KOPT-K1 (cell line): ENCODE measurements around the gene VAPA.
"Not testable (repeated sequence)": the region's sequence is repeated elsewhere in the genome, so short reads cannot be mapped to it uniquely, and the experiment has no call there.

Experiments used
- H3K27ac ChIP-seq: fragments of 200-600 bp; sonication (generic); 2 replicates; pipeline ENCODE4 v1.5.1; 2016; ENCODE audit warnings: antibody characterized with exemption, mild to moderate bottlenecking, low read depth, low read length; ENCODE audit not compliant: poor library complexity, severe bottlenecking
- H3K36me3 ChIP-seq: fragments of 200-600 bp; sonication (generic); 2 replicates; pipeline ENCODE4 v1.5.1; 2017; ENCODE audit warnings: antibody characterized with exemption, mild to moderate bottlenecking, low read length, moderate library complexity; ENCODE audit not compliant: insufficient read depth
- H3K9me3 ChIP-seq: fragments of 200-600 bp; sonication (generic); 2 replicates; pipeline ENCODE4 v1.5.1; 2017; ENCODE audit warnings: antibody characterized with exemption, low read length, mild to moderate bottlenecking; ENCODE audit not compliant: insufficient read depth, poor library complexity, severe bottlenecking

Gene VAPA

DNA sequence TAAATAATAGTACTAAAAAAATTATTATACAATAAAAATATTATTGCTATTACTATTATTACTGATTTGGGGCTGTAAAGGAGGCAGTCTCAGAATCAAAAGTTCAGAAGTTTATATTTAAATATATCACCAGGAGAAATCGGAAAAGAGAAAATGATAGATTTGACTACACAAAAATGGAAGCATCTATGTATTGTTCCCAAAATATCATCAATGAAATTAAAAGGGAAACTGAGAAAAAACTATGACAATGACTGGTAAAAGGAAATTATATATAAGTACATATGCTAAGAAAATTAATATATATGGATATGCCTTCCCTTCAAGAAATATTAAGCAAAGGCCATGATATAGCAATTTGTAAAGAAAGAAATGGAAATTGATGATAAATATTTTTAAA, 35.7 kb upstream of the VAPA start:
- Histone ChIP-seq H3K27ac (no peak overlapping the region), H3K36me3 (no peaks in the 10 kb centered on the region), H3K9me3 (no peaks in the 10 kb centered on the region)

GRCh38 chr18:9878783-9879242, 35.0 kb upstream of the VAPA start:
- no peaks in the 10 kb centered on the region for H3K9me3 ChIP-seq

DNA sequence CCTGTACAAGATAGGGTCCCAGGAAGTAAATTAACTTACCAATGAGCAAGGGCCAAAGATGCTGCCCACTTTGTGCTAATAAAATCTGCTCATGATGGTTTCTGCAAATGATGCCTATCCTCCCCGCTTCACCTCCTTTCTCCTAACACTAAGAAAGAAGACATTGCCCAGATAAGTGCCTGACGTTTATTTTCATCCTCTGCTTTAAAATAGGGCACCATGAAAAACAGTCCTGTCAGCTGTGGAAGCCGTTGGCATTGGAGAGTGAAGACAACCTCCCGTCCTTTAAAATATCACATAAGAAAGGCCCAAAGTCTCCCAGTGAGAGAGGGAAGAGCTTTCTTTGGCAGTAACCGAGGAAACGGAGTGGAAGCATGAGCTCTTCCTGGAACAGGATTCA, 29.7 kb upstream of the VAPA start:
- Histone ChIP-seq H3K9me3 (no peaks in the 10 kb centered on the region), H3K36me3 (no peaks in the 10 kb centered on the region), H3K27ac (no peak overlapping the region)

More at GRCh38 chr18:9878783-9879242, 35.0 kb upstream of the VAPA start:
- no peak overlapping the region for H3K27ac ChIP-seq
- H3K36me3 ChIP-seq: no peaks in the 10 kb centered on the region

DNA sequence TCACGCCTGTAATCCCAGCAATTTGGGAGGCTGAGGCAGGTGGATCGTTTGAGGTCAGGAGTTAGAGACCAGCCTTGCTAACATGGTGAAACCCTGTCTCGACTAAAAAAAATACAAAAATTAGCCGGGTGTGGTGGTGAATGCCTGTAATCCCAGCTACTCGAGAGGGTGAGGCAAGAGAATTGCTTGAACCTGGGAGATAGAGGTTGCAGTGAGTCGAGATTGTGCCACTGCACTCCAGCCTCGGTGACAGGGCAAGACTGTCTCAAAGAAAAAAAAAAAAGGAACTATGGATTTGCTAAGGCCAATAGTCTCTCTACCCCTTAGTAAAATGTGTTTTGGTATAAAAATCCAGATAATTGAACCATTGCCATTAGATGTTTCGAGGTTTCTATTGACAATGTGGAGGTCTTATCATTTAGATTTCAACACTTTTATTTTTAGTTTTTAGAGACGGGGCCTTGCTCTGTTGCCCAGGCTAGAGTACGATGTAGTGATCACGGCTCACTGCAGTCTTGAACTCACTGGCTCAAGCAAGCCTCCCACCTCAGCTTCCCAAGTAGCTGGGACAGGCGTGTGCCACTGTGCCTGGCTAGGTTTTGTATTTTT, 29.2 kb upstream of the VAPA start:
- Histone ChIP-seq H3K36me3 (no peaks in the 10 kb centered on the region), H3K27ac (no peak overlapping the region)

GRCh38 chr18:9885170-9886004, 28.4 kb upstream of the VAPA start, which contains the start of gene TXNDC2:
TXNDC2 (plus strand) TSS chr18:9885973; CDS start chr18:9886681, 708 bp downstream.
- Histone ChIP-seq H3K9me3 (no peaks in the 10 kb centered on the region), H3K36me3 (no peaks in the 10 kb centered on the region), H3K27ac (no peak within 1 kb of the TSS)

More for the DNA sequence above, 29.2 kb upstream of the VAPA start:
- H3K9me3 ChIP-seq: no peaks in the 10 kb centered on the region

GRCh38 chr18:9886005-9886348, 27.8 kb upstream of the VAPA start:
- Histone ChIP-seq H3K36me3 (no peaks in the 10 kb centered on the region), H3K27ac (no peak overlapping the region), H3K9me3 (no peaks in the 10 kb centered on the region)

DNA sequence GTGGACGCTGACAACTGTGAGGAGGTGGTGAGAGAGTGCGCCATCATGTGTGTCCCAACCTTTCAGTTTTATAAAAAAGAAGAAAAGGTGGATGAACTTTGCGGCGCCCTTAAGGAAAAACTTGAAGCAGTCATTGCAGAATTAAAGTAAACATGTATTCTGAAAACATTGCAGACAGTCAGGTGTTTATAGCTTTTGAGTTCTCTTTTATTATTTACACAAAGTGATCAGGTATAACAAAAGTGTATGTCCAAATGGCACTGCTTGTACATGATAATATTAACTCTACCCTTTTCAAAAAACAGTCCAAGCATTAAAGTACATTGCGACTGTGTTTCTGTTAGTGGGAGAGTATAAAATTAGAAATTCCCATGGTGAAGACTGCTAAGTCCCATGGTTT, 25.8 kb upstream of the VAPA start:
- no peak overlapping the region for H3K27ac ChIP-seq
- no peaks in the 10 kb centered on the region for H3K9me3 ChIP-seq

DNA sequence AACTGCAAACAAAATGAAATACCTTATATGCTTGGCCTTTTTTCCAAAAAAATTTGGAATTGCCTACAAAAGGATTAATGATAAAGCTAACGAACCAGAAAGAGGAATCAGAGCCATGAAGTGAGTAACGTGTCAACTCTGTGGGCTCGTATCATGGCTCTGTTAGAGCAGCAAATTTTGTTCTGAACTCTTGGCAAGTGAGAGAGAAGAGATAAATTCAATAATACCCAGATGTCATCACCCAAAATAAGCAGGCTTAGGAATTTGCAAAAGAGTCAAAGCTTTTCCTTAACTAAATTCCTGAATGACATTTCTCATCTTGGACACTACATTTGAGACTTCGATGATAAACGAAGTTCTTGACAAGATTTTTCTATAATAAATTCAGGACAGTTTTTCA, 23.6 kb upstream of the VAPA start:
- Histone ChIP-seq H3K27ac (no peak overlapping the region), H3K9me3 (no peaks in the 10 kb centered on the region), H3K36me3 (no peaks in the 10 kb centered on the region)

More for the DNA sequence above, 25.8 kb upstream of the VAPA start:
- no peaks in the 10 kb centered on the region for H3K36me3 ChIP-seq

DNA sequence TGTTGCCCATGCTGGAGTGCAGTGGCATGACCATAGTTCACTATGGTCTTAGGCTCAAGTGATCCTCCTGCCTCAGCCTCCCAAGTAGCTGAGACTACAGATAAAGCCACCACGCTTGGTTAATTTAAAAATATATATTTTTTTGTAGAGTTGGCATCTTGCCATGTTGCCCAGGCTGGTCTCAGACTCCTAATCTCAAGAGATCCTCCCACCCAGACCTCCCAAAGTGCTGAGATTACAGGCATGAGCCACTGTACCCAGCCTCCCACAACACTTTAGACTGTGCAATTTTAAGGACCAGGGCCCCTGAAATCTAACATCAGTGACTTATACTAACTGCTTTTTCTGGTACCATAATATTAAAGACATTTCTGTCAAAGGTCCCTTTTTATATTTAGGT, 22.9 kb upstream of the VAPA start:
- Histone ChIP-seq H3K9me3 (no peaks in the 10 kb centered on the region), H3K27ac (no peak overlapping the region), H3K36me3 (no peaks in the 10 kb centered on the region)

DNA sequence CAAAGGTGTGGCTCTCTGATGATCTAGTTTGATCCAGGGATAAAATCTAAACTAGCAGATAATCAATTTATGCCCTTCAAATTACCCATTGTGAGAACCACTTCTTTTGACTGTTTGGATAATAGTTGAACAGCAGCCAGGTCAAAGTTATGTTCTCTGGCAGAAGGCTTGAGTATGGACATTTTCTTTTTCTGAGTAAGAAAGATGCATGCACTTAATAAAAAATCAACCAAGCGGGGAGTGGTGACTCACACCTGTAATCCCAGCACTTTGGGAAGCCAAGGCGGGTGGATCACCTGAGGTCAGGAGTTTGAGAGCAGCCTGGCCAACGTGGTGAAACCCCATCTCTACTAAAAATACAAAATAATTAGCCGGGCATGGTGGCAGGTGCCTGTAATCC, 22.3 kb upstream of the VAPA start:
- H3K9me3 ChIP-seq, H3K36me3 ChIP-seq, H3K27ac ChIP-seq: not testable (repeated sequence)

DNA sequence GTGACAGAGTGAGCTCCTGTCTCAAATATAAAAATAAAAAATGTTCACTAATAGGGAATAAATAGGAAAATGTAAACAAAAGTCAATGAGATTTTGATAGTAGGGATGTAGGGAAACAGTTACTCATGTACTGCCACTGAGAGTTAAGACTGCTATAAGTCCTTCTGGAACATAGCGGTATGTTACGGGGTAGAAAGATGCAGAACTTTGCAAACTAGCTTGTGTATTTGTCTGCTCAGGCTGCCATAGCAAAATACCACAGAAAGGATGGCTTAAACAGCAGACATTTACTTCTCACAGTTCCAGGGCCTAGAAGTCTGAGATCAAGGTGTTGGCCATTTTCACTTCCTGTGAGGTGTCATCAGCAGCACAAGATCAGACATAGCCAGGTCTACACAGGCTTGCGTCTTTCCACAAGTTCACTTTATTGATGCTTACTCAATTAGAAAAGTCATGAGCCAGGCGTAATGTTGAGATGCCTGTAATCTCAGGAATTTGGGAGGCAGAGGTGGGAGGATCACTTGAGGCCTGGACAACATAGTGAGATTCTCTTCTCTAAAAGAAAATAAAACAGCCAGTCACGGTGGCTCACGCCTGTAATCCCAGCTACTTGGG, 19.3 kb upstream of the VAPA start:
- Histone ChIP-seq H3K36me3 (no peaks in the 10 kb centered on the region), H3K27ac (no peak overlapping the region), H3K9me3 (no peaks in the 10 kb centered on the region)

GRCh38 chr18:9897129-9897528, 16.7 kb upstream of the VAPA start:
- H3K27ac ChIP-seq: no peak overlapping the region
- H3K36me3 ChIP-seq: no peaks in the 10 kb centered on the region
- H3K9me3 ChIP-seq: no peaks in the 10 kb centered on the region

GRCh38 chr18:9897787-9898291, 16.0 kb upstream of the VAPA start:
- H3K9me3 ChIP-seq, H3K27ac ChIP-seq, H3K36me3 ChIP-seq: not testable (repeated sequence)

DNA sequence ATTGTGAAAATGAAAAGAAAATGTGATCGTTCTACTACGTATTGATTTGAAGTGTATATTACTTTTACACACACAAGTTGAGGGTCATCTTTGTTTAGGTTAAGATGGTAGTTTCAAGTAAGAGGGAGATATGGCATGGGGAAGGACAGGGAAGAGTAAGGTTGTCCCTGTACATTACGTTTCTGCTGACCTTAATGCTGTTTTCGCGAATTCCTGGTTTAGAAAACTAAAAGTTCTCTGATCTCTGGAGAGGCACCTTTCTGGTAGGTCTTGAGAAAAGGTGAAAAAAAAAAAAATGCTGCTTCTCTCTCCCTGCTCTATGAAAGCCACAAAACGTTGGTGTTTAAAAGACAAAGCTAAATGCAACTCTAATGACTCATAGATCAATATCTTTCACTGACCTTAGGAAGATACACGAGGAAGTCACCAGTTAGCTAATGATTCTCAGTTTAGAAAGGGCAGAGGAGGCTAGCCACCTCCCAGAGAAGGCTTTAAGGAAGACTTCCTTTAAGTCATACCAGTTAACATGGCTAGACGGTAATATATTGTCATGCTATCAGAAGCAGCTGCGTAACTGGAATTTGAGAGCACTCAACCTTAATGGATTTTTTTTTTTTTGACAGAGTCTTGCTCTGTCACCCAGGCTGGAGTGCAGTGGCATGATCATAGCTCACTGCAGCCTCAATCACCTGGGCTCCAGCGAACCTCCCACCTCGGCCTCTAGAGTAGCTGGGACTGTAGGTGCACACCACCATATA, 14.8 kb upstream of the VAPA start:
- no peaks in the 10 kb centered on the region for H3K9me3 ChIP-seq
- no peak overlapping the region for H3K27ac ChIP-seq
- H3K36me3 ChIP-seq: no peaks in the 10 kb centered on the region

GRCh38 chr18:9899550-9899930, 14.3 kb upstream of the VAPA start:
- not testable (repeated sequence) for H3K27ac ChIP-seq, H3K9me3 ChIP-seq, H3K36me3 ChIP-seq
